HCT116 (cell line): ENCODE data around the gene HMSD. TPM values are rescaled to one million over a fixed set of nuclear protein-coding genes. Genes with fewer than 3 reads are reported as not detected.

Experiments used
- ATAC-seq: fragments of 200-7000 bp; cut with Tn5 transposase; 2 replicates; pipeline ENCODE4 v1.9.1; 2020; ENCODE audit warnings: mild to moderate bottlenecking, moderate library complexity
- BruUV-seq: library from RNA; stranded (reverse); fragments of 400-500 nt; replicated peaks from 2 replicates; lab custom pipeline; 2021; lab: Mats Ljungman, UMichigan
- CTCF ChIA-PET: fragments of 300-600 bp; sonication (Branson Sonifier 250); formaldehyde crosslinking; loops from one replicate; lab custom pipeline; 2021; ENCODE audit warnings: antibody characterized with exemption; lab: Charles Lee
- POLR2A ChIA-PET: fragments of 300-600, 350-600 bp; sonication (Branson Sonifier 250); formaldehyde crosslinking; loops from one replicate; lab custom pipeline; 2021; ENCODE audit warnings: antibody characterized with exemption; lab: Charles Lee
- RAD21 ChIA-PET, 2 experiments: fragments of 300-600 bp; sonication (Branson Sonifier 250); formaldehyde crosslinking; loops; one replicate each; lab custom pipeline; 2023; ENCODE audit warnings: low total read pairs in 2 of 2; ENCODE audit not compliant: uncharacterized antibody in 2 of 2, unreplicated experiment in 2 of 2, low non-redundant PET in 1 of 2; lab: Charles Lee
- DNase-seq: peaks from one replicate; pipeline ENCODE4 v3.0.0-alpha.2; 2010; ENCODE audit warnings: low read depth, low spot score
- H2AFZ ChIP-seq: fragments of 200-600 bp; shearing (Covaris generic), sonication (generic); 2 replicates; pipeline ENCODE4 v1.6.1; 2017; ENCODE audit warnings: low read depth, mixed run types, mixed read lengths, antibody characterized with exemption, low read length; ENCODE audit not compliant: poor library complexity, severe bottlenecking
- H3K27ac ChIP-seq: 2 replicates; pipeline ENCODE4 v1.5.1; 2012; ENCODE audit warnings: low read depth, low read length
- H3K27me3 ChIP-seq: fragments of 200-600 bp; sonication (generic); 2 replicates; pipeline ENCODE4 v1.6.1; 2016; ENCODE audit warnings: mixed run types, low read length, mixed read lengths; ENCODE audit not compliant: insufficient read depth
- H3K36me3 ChIP-seq, 2 experiments: fragments of 200-500 bp in 1 of 2; fragments of 200-600 bp in 1 of 2; sonication (Bioruptor generic) in 1 of 2; sonication (generic) in 1 of 2; 2 replicates each; pipeline versions ENCODE4 v1.5.1 to v1.6.1; 2014 to 2016; ENCODE audit warnings: low read length in 2 of 2, inconsistent platforms in 1 of 2, mixed read lengths in 1 of 2, mixed run types in 1 of 2; ENCODE audit not compliant: insufficient read depth in 2 of 2, control insufficient read depth in 1 of 2
- H3K4me1 ChIP-seq, 2 experiments: fragments of 200-600 bp in 1 of 2; sonication (generic) in 1 of 2; 2 replicates each; pipeline versions ENCODE4 v1.5.1 to v1.6.1; 2012 to 2017; ENCODE audit warnings: low read length in 2 of 2, inconsistent platforms in 1 of 2, mild to moderate bottlenecking in 1 of 2, mixed read lengths in 1 of 2, mixed run types in 1 of 2, moderate library complexity in 1 of 2; ENCODE audit not compliant: insufficient read depth in 2 of 2, control insufficient read depth in 1 of 2
- H3K4me2 ChIP-seq: fragments of 200-600 bp; sonication (generic); 2 replicates; pipeline ENCODE4 v1.6.1; 2017; ENCODE audit warnings: mixed run types, low read length, mixed read lengths
- H3K4me3 ChIP-seq, 2 experiments: fragments of 200-600 bp in 1 of 2; sonication (generic) in 1 of 2; replicated peaks in 1 of 2; 2 replicates each; pipeline ENCODE4 v1.5.1; 2011 to 2016; ENCODE audit warnings: low read length in 2 of 2, control low read depth in 1 of 2, low read depth in 1 of 2, mild to moderate bottlenecking in 1 of 2, mixed read lengths in 1 of 2, mixed run types in 1 of 2
- H3K79me2 ChIP-seq: fragments of 200-600 bp; sonication (generic); 2 replicates; pipeline ENCODE4 v1.6.1; 2017; ENCODE audit warnings: mild to moderate bottlenecking, mixed run types, low read length, moderate library complexity, mixed read lengths; ENCODE audit not compliant: insufficient read depth
- H3K9ac ChIP-seq: fragments of 200-600 bp; sonication (generic); 2 replicates; pipeline ENCODE4 v1.6.1; 2016; ENCODE audit warnings: low read length, mixed read lengths
- H3K9me2 ChIP-seq: fragments of 200-600 bp; sonication (generic), shearing (Covaris generic); 2 replicates; pipeline ENCODE4 v1.6.1; 2017; ENCODE audit warnings: mixed run types, mild to moderate bottlenecking, moderate library complexity; ENCODE audit not compliant: insufficient read depth
- H3K9me3 ChIP-seq, 2 experiments: fragments of 200-500 bp in 1 of 2; fragments of 200-600 bp in 1 of 2; sonication (Bioruptor generic) in 1 of 2; sonication (generic) in 1 of 2; 2 replicates each; pipeline ENCODE4 v1.6.1; 2014 to 2017; ENCODE audit warnings: low read length in 2 of 2, mixed read lengths in 2 of 2, inconsistent platforms in 1 of 2, low read depth in 1 of 2, mild to moderate bottlenecking in 1 of 2, mixed run types in 1 of 2, moderate library complexity in 1 of 2; ENCODE audit not compliant: control insufficient read depth in 1 of 2, insufficient read depth in 1 of 2
- H4K20me1 ChIP-seq: fragments of 200-600 bp; sonication (generic), shearing (Covaris generic); 2 replicates; pipeline ENCODE4 v1.6.1; 2017; ENCODE audit warnings: mixed run types, mild to moderate bottlenecking, moderate library complexity; ENCODE audit not compliant: insufficient read depth
- ATF3 ChIP-seq: IDR thresholded peaks from 2 replicates; pipeline ENCODE4 v1.6.1; 2012
- CBX3 ChIP-seq: IDR thresholded peaks from 2 replicates; pipeline ENCODE4 v1.6.1; 2012; ENCODE audit warnings: low read depth
- EGR1 ChIP-seq: IDR thresholded peaks from 2 replicates; pipeline ENCODE4 v1.6.1; 2012; ENCODE audit warnings: low read depth
- EZH2phosphoT487 ChIP-seq: fragments of 200-600 bp; IDR thresholded peaks from 2 replicates; pipeline ENCODE4 v1.6.1; 2018; ENCODE audit warnings: antibody characterized with exemption, borderline replicate concordance
- JUND ChIP-seq: IDR thresholded peaks from 2 replicates; pipeline ENCODE4 v1.6.1; 2012
- MAX ChIP-seq: IDR thresholded peaks from 2 replicates; pipeline ENCODE4 v1.6.1; 2012
- POLR2AphosphoS5 ChIP-seq: IDR thresholded peaks from 2 replicates; pipeline ENCODE4 v1.6.1; 2011; ENCODE audit warnings: mild to moderate bottlenecking, low read depth, low read length, moderate library complexity
- RAD21 ChIP-seq: IDR thresholded peaks from 2 replicates; pipeline ENCODE4 v1.6.1; 2012; ENCODE audit warnings: low read depth, mild to moderate bottlenecking
- REST ChIP-seq: IDR thresholded peaks from 2 replicates; pipeline ENCODE4 v1.6.1; 2012; ENCODE audit warnings: low read depth
- SIN3A ChIP-seq: IDR thresholded peaks from 2 replicates; pipeline ENCODE4 v1.6.1; 2012; ENCODE audit warnings: low read depth
- SP1 ChIP-seq: IDR thresholded peaks from 2 replicates; pipeline ENCODE4 v1.6.1; 2012; ENCODE audit warnings: low read depth
- SRF ChIP-seq: IDR thresholded peaks from 2 replicates; pipeline ENCODE4 v1.6.1; 2012; ENCODE audit warnings: low read depth
- TCF7L2 ChIP-seq: IDR thresholded peaks from 2 replicates; pipeline ENCODE4 v1.7.0; 2011; ENCODE audit warnings: borderline replicate concordance, inconsistent platforms; ENCODE audit not compliant: insufficient read depth, insufficient read length; ENCODE audit errors: extremely low read depth
- YY1 ChIP-seq: IDR thresholded peaks from 2 replicates; pipeline ENCODE4 v1.6.1; 2011; ENCODE audit warnings: low read length, low read depth, moderate library complexity, mild to moderate bottlenecking; ENCODE audit not compliant: insufficient replicate concordance; ENCODE audit errors: extremely low read depth
- ZNF274 ChIP-seq: fragments of 200-500 bp; sonication (Bioruptor generic); IDR thresholded peaks from 2 replicates; pipeline ENCODE4 v1.6.1; 2014; ENCODE audit warnings: mild to moderate bottlenecking, low read depth, low read length, inconsistent platforms
- intact Hi-C: fragments of 100-400 bp; cut with micrococcal nuclease; formaldehyde crosslinking; loops from 2 replicates; pipeline ENCODE4 v1.10.0; 2022
- total RNA-seq: library from RNA; stranded (reverse); gene quantifications from one replicate; pipeline ENCODE4 v1.2.1, GENCODE V29; 2021; ENCODE audit not compliant: unreplicated experiment
- TF ChIP-seq, protein P1 (sequence below), 3 experiments: fragments of 200-600 bp in 1 of 3; sonication (generic) in 1 of 3; IDR thresholded peaks in 2 of 3; conservative IDR thresholded peaks in 1 of 3; 2 replicates each; pipeline ENCODE4 v1.5.1; 2012 to 2017; ENCODE audit warnings: low read depth in 2 of 3, low read length in 2 of 3, antibody characterized with exemption in 1 of 3, borderline replicate concordance in 1 of 3, control low read depth in 1 of 3, mild to moderate bottlenecking in 1 of 3, mixed read lengths in 1 of 3, mixed run types in 1 of 3, moderate library complexity in 1 of 3; ENCODE audit not compliant: insufficient read depth in 1 of 3
- TF ChIP-seq, protein P2 (sequence below): IDR thresholded peaks from 2 replicates; pipeline ENCODE4 v1.6.1; 2011; ENCODE audit warnings: mild to moderate bottlenecking, low read length, moderate library complexity; ENCODE audit not compliant: insufficient replicate concordance; ENCODE audit errors: extremely low read depth

HMSD gene
- total RNA-seq, 1 experiment from 2014 or later = 5.3 TPM

GRCh38 chr18:63982361-63982760 lies 33.3 kb downstream of the HMSD start (continued):
- TF ChIP-seq, protein P1, sequence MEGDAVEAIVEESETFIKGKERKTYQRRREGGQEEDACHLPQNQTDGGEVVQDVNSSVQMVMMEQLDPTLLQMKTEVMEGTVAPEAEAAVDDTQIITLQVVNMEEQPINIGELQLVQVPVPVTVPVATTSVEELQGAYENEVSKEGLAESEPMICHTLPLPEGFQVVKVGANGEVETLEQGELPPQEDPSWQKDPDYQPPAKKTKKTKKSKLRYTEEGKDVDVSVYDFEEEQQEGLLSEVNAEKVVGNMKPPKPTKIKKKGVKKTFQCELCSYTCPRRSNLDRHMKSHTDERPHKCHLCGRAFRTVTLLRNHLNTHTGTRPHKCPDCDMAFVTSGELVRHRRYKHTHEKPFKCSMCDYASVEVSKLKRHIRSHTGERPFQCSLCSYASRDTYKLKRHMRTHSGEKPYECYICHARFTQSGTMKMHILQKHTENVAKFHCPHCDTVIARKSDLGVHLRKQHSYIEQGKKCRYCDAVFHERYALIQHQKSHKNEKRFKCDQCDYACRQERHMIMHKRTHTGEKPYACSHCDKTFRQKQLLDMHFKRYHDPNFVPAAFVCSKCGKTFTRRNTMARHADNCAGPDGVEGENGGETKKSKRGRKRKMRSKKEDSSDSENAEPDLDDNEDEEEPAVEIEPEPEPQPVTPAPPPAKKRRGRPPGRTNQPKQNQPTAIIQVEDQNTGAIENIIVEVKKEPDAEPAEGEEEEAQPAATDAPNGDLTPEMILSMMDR (IDR thresholded peaks at IDR 0.05 in 2 of 3, conservative IDR thresholded peaks at IDR 0.05 in 1 of 3; ENCODE audit: borderline replicate concordance in 1 of 3, insufficient read depth in 1 of 3, low read depth in 2 of 3, low read length in 2 of 3) = no peak
- TF ChIP-seq SP1 = no peak

DNA sequence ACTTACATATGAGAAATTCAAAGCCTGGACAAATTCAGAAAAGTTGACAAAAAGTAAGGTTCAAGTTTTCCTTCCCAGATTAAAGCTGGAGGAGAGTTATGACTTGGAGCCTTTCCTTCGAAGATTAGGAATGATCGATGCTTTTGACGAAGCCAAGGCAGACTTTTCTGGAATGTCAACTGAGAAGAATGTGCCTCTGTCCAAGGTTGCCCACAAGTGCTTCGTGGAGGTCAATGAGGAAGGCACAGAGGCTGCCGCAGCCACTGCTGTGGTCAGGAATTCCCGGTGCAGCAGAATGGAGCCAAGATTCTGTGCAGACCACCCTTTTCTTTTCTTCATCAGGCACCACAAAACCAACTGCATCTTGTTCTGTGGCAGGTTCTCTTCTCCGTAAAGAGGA lies 37.8 kb downstream of the HMSD start:
- Histone ChIP-seq H3K9ac (no peak overlapping the region), H3K27ac (no peak overlapping the region), H3K9me2 (no peaks in the 10 kb centered on the region), H4K20me1 (no peaks in the 10 kb centered on the region), H3K36me3 (no peaks in the 10 kb centered on the region), H3K9me3 (no peaks in the 10 kb centered on the region), H3K4me3 (no peak overlapping the region), H3K4me1 (no peaks in the 10 kb centered on the region), H3K79me2 (no peaks in the 10 kb centered on the region), H3K27me3 (no peaks in the 10 kb centered on the region), H3K4me2 (no peak overlapping the region), H2AFZ (no peak overlapping the region)
- POLR2A ChIA-PET = no interaction called here
- RAD21 ChIA-PET = no interaction called here
- CTCF ChIA-PET = no interaction called here
- intact Hi-C loops = no loop called here
- no TSS peak for BruUV-seq
- TF ChIP-seq SP1 (no peak), MAX (no peak), POLR2AphosphoS5 (no peak), SRF (no peak), CBX3 (no peak), SIN3A (no peak), REST (no peak), EZH2phosphoT487 (no peak), RAD21 (no peak), YY1 (no peak), ZNF274 (no peak), ATF3 (no peak), EGR1 (no peak), JUND (no peak), TCF7L2 (no peak)
- TF ChIP-seq, protein P2, sequence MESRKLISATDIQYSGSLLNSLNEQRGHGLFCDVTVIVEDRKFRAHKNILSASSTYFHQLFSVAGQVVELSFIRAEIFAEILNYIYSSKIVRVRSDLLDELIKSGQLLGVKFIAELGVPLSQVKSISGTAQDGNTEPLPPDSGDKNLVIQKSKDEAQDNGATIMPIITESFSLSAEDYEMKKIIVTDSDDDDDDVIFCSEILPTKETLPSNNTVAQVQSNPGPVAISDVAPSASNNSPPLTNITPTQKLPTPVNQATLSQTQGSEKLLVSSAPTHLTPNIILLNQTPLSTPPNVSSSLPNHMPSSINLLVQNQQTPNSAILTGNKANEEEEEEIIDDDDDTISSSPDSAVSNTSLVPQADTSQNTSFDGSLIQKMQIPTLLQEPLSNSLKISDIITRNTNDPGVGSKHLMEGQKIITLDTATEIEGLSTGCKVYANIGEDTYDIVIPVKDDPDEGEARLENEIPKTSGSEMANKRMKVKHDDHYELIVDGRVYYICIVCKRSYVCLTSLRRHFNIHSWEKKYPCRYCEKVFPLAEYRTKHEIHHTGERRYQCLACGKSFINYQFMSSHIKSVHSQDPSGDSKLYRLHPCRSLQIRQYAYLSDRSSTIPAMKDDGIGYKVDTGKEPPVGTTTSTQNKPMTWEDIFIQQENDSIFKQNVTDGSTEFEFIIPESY = no peak
- DNase-seq (no peak), ATAC-seq (no peak)
